NCI-H128 (cell line): ENCODE measurements around the gene MRPL16.
"Not testable (repeated sequence)": the region's sequence is repeated elsewhere in the genome, so short reads cannot be mapped to it uniquely, and the experiment has no call there.

Experiments used
- DNase-seq: peaks from one replicate; lab custom pipeline; 2025; ENCODE audit not compliant: unreplicated experiment; lab: John Stamatoyannopoulos, UW

The MRPL16 gene

DNA sequence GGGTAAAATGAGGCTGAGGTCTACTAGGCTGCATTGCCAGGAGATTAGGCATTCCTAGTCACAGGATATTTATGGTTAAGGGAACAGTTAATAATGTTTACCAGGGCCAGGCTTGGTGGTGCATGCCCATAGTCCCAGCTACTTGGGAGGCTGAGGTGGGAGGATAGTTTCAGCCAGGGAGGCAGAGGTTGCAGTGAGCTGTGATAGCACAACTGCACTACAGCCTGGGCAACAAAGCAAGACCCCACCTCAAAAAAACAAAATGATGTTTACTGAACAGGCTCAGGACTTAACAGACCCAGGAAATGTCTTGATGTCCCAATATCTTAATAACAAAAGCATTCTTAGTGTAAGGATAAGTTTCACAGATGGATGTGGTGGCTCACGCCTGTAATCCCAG, 2.8 kb upstream of the MRPL16 start:
- DNase-seq, result no peak

DNA sequence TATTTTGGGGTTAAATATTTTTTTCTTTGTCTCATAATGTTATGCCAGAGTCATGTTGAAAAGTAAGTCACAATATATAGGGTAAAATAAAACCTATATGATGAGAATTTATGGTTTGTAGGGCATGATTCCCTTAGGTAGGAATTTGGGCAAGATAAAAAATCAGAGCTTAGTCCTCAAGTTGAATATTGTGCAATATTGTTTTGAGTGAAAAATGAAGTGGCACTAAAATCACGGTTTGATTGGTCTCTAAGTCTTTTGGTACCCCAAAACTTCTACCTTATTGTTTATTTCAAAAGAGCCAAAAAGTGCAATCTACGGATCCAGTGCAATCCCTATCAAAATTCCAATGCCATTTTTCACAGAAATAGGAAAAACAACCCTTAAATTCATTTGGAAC, 1.6 kb upstream of the MRPL16 start:
- no peak for DNase-seq

DNA sequence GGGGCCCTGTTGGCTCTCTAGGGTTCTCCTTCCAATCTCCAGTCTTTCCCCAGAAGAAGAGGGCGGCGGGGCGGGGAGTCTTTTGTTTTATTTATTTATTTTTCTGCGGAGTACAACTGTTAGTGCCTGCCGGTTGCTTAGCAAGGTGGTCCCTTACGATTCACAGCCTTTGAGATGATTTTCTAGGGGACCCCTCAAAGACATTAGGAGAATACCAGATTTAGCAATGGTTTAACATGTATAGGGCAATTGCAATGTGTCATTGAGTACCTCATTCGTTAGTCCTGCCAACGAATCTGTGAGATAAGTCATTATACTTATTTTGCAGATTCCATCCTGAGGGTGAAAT, 307 bp upstream of the MRPL16 start:
- DNase-seq, result no peak

DNA sequence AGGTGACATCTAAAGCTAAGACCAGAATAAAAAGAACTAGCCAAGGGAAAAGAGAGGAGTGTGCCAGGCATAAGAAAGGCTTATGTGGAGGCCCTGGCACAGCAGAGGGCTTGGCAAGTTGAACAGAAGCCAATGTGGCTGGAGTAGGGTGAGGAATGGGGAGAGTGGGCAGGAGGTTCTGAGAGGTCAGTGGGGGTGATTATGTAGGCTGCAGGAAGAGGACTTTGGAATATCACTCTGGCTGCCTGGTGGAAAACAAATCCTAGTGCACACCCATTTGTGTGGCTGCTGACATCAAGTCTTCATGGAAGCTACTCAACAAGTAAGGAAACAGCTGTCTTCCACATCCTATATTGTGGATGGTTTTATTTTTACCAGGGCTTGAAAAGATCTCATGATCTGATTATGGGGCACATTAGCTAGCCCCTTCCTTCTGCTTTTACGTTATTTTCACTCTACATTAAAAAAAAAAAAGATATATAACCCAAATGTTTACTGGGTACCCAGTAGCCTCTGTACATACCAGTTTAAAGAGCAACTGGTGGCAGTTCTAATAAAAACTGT, 3.4 kb downstream of the MRPL16 start:
- DNase-seq, result no peak

DNA sequence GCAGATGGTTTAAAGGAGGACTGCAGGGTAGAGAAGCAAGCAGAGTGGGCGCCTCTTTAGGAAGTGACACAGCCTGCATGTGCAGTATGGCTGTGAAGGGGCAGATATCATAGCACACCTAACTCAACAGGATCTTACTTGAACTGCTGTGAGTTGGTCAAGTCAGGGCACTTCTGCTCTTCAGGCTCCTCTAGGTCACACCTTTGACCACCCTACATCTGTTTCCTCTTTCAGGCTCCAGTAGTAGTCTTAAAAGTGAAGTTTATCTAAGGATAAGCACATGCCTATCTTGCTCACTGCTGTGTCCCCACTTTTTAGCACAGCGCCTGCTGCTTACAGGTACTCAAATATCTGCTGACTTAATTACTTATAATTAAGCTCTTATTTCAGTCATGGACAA, 6.5 kb downstream of the MRPL16 start:
- DNase-seq, result no peak

DNA sequence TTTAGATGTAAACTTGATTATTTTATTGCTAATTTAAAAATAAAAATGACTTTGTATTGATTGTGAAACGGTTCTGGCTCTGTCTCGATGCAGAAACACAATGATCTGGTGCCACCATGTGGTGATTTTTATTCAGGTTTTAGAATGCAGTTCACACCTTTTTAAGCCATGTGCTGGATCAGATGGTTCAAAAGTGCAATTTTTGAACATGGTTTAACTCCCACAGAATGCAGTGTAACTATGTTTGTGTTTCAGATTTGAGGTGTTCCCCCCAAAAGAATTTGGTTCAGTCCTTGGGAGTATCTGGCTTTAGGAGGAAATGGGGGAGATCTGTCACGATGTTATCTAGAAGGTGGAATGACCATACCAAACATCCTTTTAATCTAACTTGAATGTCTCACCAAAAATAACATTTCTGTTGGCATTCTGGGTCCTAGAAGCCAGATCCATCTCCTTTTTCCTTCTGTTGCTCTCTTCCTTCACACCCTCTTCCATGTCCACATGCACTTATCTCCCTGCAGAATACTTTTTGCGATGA, 7.9 kb downstream of the MRPL16 start:
- no peak for DNase-seq

DNA sequence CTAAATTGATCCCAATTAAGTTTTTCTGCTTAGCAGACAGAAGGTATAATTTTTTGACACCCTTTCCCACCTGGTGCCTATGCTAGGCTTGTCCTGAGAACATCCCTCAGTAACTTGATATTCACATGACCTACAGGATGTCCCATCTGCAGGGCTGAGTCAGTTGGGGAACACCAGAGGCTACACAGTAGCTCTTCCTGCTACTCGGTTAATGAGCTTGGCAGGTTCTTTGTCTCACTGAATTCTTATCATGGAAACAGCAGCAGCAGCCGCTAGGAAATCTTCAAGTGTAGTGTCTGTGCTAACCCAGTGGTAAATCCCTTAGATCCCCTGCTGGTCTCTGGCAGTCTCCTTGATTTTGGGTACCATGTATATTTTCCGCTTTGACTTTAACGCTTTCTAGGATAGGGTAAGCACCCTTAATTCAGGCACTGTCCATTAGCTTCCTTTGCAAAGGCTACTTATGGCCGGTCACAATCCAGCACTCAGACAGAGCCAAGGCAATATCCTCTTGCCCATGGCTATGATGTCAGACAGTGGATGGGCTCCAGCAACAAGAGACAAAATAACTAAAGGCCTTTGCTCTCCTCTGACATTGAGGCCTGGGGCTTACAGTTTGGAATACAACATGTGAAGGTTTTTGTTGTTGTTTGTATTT, 8.5 kb downstream of the MRPL16 start:
- DNase-seq, result no peak

DNA sequence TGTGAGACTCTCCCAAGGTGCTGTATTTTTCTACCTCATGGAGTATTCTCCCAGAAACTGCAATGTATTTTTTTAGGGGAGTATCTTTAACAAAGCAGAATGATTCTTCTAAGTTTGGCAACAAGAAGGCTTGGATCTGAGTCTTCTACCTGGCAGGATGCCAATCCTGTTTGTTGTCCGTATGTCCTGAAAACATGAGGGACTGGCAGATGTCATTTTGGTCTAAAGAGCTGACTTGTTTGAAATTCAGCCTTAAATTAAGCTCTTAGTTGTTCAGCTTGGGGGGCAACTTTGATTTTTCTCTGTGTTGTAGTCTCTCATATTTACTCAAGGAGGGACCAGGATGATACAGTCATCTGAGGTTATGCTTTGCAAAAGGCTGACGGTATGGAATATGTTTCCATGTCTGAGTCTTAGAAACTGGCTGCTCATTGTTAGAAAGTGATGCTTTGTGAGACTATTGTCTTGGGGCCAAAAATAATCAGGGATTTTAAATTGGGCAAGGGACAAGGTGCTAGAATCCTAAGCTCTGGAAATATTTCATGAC, 9.3 kb downstream of the MRPL16 start:
- no peak for DNase-seq

DNA sequence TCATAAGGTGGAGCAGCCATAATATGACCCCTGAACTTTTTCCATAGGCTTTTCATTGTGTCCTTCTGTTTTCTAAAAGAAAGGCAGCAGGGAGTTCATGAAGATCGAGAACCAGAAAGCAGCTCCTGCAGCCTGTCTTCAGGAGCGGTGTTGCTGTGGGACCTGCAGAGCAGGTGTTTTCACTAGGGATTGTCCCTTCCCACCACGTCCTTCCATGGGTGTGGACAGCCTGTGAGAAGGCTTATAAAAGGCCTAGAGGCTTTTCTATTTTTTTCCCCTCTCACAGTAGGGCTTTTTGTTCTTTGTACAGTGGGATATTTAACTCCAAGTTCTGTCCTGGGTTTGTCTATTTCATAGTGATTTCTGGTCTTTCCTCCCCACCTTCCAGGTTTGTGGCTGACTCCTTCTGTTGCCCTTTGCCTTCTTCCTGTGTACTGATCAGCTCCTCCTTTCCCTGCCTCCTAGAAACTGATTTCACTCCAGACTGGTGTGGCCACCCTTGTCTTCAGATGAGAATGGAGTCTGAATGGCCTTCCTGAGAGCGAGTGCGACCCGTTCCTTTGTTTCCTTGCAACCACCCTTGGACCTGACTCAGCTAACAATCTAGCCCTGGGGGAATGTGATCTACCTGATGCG, 10.1 kb downstream of the MRPL16 start:
- no peak for DNase-seq

DNA sequence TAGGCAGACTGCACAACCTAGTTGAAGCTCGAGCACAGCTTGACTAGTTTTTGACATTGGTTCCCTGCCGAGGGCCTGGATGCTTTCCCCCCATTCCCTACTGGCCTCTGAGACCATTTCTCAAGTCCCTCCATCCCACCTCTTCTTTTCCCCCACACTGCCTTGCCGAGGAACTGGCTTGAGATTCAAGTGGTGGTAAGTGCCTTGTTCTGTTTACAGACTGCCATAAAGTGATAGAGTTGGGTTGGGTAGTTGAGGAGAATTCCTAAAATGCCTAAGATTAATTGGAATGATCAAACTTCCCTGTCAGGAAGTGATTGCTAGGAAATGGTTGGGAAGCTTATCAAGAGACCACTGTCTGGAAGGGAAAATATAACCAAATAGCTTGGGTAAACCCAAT, 16.2 kb downstream of the MRPL16 start:
- DNase-seq, result no peak

DNA sequence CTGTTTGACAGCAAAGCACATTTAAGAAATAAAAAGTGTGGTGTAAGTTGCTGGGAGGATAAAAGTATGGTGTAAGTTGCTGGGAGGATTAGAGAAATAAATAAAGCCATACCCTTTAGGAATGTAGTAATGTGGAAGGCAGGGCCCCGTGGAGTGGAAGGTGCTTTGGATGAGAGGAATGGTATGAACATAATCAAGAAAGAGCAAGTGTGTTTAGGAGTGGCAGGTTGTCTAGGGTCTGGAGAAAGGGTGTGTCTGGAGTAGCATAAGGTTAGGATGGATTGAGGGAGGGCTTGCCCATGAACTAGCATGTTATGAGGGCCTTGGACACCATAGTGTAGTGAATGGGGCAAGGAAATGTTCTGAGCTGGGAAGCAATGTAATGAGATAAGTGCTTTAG, 18.1 kb downstream of the MRPL16 start:
- no peak for DNase-seq

DNA sequence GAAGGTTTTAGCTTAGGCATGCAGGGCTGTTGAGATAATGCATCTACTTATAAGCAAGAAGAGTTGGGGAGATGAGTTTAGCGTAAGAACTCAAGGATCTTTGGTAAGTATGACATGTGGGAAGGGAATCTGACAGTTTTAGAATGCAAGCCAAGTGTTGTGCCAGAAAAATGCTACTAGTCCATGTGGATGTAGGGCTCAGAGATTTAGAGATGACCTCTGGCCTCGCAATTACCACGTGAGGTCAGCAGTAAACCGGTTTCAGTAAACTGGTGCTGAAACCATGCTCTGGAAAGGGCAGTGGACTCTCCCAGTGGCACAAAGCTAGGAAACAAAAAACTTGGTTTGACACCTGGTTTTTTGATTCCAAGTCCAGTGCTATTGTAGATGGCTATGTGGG, 18.9 kb downstream of the MRPL16 start:
- no peak for DNase-seq

DNA sequence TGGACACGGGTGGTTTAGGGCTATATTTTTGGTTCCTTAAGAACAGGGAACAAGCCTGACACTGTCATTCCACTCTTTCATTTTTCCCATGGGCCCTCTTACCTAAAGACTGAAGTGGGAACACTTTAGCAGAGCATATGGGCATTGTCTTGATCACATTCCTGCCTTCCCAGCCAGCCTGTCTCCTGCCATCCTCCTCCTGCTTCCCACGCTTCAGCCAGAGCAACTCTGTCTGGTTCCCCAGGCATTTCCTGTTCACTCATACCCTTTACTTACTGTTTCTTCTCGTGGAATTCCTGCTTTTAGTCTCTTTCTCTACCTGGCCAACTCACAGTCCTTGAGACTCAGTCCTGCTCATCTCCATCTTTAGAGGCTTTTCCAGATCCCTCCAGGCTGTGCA, 22.8 kb downstream of the MRPL16 start:
- no peak for DNase-seq

DNA sequence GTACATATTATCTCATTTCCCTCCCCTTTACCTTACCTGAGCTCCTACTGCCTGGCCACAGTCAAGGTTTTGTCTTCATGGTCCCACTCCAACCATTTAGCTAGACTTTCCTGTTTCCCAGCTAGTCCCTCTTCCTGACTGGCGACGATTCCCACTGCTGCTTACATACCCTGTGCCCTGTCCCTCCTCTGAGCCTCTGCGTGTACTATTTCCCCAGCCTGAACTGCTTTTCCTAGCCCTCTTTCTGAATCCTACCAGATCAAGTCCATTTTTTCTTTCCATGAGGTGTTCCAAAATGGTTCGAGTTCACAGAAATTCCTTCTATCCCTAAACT, 23.4 kb downstream of the MRPL16 start:
- DNase-seq, result no peak

DNA sequence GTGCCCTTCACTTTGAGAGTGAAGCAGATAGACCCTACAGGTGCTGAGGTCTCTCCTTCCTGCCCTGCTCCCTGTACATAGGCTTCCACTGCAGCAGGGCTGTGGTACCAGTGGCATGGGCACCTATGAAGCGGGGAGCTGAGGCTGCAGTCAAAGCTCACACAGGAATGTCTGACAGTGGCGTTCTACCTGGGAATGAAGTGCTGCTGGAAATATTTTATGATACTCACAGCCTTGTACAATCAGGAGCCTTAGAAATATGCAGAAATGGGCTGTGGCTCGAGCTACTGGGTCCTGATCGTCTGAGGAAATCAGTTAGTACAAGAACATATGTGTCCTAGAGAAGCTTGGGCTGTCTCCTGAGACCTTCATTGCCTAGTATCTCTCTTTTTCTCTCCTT, 24.8 kb downstream of the MRPL16 start:
- no peak for DNase-seq

DNA sequence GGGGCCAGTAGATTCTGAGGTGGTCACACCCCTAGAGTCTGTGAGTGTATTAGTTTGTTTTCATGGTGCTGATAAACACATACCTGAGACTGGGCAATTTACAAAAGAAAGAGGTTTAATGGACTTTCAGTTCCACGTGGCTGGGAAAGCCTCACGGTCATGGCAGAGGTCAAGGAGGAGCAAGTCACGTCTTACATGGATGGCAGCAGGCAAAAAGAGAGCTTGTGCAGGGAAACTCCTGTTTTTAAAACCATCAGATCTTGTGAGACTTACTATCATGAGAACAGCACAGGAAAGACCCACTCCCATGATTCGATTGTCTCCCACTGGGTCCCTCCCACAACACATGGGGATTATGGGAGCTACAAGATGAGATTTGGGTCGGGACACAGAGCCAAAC, 26.1 kb downstream of the MRPL16 start:
- not testable (repeated sequence) for DNase-seq

DNA sequence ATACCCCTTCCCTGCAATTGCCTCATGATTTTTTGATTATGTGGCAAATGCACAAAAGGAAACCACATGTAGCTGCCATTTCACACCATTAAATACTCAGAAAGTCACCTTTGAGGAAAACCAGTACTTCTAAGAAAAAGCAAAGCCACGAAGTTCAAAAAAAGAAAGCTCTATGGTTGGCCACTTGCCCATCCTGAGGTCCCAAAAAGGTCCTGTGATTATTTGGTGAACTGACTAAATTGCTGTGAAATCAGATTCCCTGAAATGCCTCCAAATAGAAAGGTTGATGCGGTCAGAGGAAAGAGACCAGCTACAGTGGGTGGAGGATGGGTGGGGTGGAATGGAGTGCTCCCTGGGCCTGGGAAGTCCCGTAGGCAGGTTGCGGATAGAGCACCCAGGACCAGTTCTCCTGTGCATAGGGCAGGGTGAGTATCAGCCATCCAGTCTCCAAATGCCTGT, 26.9 kb downstream of the MRPL16 start:
- DNase-seq, result no peak

DNA sequence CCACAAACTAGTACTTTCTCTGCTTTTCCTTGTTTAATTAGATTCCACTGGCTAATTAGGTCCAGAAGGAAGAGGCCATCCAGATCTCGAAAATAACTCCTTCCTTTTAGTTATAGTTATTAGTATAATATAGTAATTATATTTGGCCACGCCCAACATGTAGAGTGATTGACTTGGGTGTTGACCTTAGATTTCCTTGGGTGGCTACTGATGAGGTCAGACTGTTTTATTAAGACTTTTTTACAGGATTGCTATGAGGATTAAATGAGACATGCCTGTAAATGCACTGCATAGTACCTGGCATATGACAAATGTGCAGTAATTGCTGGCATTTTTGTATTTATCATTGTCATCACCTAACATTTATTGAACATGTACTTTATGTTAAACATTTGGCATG, 28.5 kb downstream of the MRPL16 start:
- DNase-seq, result no peak

DNA sequence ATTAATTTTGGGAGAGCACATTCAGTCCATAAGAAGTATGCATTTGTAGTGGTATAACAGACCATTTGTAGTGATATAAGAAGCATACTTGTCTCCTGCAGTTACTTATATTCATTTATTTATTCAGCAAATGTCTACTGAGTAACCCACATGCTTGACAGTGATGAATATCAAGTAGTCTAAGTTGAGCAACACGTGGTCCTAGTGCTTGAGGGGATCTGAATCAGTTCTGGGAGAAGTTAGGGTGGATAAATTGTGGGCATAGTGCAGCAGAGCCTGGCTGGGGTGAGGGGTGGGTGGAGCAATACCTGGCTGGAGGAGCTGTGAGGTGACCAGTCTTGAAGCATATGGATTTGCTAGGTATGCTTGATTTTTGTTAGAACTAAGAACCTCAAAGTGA, 31.1 kb downstream of the MRPL16 start:
- no peak for DNase-seq

DNA sequence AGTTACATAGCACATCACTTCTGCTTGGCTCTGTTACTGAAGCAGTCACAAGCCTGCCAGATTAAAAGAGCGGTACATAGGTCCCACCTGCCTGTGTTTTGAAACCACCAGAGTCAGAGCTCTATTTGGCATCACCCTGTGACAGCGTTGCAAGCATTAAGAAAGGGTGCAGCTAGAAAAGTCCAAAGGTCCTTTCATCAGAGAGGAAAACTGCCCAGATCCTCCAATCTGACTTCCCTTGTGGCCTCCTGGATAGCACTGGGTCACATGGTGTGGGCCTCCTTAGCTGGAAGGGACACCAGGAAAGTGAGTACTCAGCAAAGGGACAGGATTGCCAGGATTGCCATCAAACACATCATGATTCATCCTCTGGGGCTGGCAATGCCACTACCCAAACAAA, 32.5 kb downstream of the MRPL16 start:
- no peak for DNase-seq

DNA sequence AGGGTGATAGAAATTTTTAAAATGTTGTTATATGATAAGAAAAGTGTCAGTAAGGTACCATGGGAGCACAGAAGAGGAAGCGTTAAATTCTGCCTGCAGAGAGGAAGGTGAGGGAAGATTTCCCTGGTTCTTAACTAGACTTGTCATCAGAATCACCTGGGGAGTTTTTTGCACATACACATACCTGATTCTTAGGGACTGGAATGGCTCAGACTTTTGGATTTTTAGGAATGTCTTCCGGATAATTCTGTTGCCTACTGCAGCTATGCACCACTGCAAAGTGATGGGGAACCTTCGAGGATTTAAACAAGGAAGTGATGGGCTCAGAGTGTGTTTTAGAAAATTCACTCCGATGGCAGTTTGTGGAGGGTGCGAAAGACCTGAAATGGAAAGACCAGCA, 33.5 kb downstream of the MRPL16 start:
- DNase-seq, result no peak
